Ectodermal cell (in vitro differentiated cells): ENCODE data around the gene ALDH1L1.

Source experiments
- H3K27ac ChIP-seq: 2 replicates; pipeline ENCODE4 v1.7.0; 2013; ENCODE audit warnings: mild to moderate bottlenecking, low read depth, low read length; ENCODE audit not compliant: insufficient read depth, poor library complexity, severe bottlenecking
- H3K27me3 ChIP-seq: 2 replicates; pipeline ENCODE4 v1.7.0; 2013; ENCODE audit warnings: mild to moderate bottlenecking, low read length; ENCODE audit not compliant: insufficient read depth, control insufficient read depth, poor library complexity, severe bottlenecking
- H3K36me3 ChIP-seq: one replicate; pipeline ENCODE4 v1.7.0; 2013; ENCODE audit warnings: low read length; ENCODE audit not compliant: control insufficient read depth, insufficient read depth
- H3K4me1 ChIP-seq: one replicate; pipeline ENCODE4 v1.7.0; 2013; ENCODE audit warnings: low read length; ENCODE audit not compliant: control insufficient read depth, insufficient read depth
- H3K4me3 ChIP-seq: 2 replicates; pipeline ENCODE4 v1.7.0; 2013; ENCODE audit warnings: low read depth, low read length, control low read depth; ENCODE audit not compliant: insufficient read depth
- H3K9me3 ChIP-seq: 2 replicates; pipeline ENCODE4 v1.7.0; 2013; ENCODE audit warnings: mild to moderate bottlenecking, low read length, moderate library complexity; ENCODE audit not compliant: control insufficient read depth
- WGBS, 2 experiments: methylation state at CpG; one replicate each; pipeline ENCODE4 v1.1.7; 2013; ENCODE audit warnings: missing lambda C conversion rate in 2 of 2; 5-methylcytosine and 5-hydroxymethylcytosine counted together

ALDH1L1 gene

GRCh38 chr3:126167566-126167965, 12.8 kb downstream of the ALDH1L1 start:
- H3K4me3 ChIP-seq: no peak overlapping the region
- 94 to 97% methylated on average over 4 of the region's 4 CpGs for WGBS, 2 experiments

DNA sequence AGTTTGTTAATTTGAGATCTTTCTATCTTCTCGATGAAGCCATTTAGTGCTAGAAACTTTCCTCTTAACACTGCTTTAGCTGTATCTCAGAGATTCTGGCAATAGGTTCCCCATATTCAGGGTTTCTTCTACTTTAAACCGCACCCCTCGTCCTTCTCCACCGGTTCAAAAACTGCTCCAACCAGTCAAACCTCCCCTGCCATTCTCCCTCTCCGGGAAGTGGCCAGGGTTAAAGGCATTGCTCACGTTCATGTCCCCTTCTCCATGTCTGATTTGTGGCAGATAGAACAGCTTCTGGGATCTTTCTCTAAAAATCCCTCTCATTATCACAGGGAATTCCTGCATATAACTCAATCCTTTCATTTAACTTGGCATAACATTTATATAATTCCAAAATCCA, 14.4 kb downstream of the ALDH1L1 start:
- WGBS, 2 experiments: 88 to 90% methylated on average over 6 of the region's 6 CpGs
- Histone ChIP-seq H3K27me3 (no peaks in the 10 kb centered on the region), H3K27ac (no peak overlapping the region), H3K4me1 (no peaks in the 10 kb centered on the region), H3K36me3 (no peaks in the 10 kb centered on the region), H3K9me3 (no peaks in the 10 kb centered on the region), H3K4me3 (no peak overlapping the region)

More at GRCh38 chr3:126167566-126167965, 12.8 kb downstream of the ALDH1L1 start:
- Histone ChIP-seq H3K27ac (no peak overlapping the region), H3K27me3 (no peaks in the 10 kb centered on the region), H3K9me3 (no peaks in the 10 kb centered on the region), H3K36me3 (no peaks in the 10 kb centered on the region), H3K4me1 (no peaks in the 10 kb centered on the region)

DNA sequence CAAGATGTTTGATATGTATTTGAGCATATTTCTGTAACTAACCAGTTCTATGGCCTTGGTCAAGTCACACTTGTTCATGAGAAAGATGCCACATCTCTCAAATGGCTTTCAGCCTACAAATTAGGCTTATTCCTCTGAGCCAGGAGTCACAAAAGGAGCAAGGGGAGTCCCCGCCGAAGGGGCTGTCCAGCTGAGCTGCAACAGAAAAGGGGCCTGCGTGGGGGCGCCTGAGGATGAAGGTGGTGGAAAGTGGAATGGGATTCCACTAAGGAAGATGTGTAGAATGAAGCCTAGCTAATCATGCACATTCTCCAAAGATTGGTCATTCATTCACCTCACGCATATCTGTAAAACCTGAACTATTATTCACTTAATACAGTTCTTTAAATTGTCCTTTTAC, 19.1 kb downstream of the ALDH1L1 start:
- no peaks in the 10 kb centered on the region for H3K36me3 ChIP-seq
- H3K4me3 ChIP-seq: no peak overlapping the region
- H3K9me3 ChIP-seq: no peaks in the 10 kb centered on the region
- H3K4me1 ChIP-seq: peaks cover 7% of the 10 kb centered on the region
- no peaks in the 10 kb centered on the region for H3K27me3 ChIP-seq
- 85 to 90% methylated on average over 5 of the region's 5 CpGs for WGBS, 2 experiments
- H3K27ac ChIP-seq: no peak overlapping the region

DNA sequence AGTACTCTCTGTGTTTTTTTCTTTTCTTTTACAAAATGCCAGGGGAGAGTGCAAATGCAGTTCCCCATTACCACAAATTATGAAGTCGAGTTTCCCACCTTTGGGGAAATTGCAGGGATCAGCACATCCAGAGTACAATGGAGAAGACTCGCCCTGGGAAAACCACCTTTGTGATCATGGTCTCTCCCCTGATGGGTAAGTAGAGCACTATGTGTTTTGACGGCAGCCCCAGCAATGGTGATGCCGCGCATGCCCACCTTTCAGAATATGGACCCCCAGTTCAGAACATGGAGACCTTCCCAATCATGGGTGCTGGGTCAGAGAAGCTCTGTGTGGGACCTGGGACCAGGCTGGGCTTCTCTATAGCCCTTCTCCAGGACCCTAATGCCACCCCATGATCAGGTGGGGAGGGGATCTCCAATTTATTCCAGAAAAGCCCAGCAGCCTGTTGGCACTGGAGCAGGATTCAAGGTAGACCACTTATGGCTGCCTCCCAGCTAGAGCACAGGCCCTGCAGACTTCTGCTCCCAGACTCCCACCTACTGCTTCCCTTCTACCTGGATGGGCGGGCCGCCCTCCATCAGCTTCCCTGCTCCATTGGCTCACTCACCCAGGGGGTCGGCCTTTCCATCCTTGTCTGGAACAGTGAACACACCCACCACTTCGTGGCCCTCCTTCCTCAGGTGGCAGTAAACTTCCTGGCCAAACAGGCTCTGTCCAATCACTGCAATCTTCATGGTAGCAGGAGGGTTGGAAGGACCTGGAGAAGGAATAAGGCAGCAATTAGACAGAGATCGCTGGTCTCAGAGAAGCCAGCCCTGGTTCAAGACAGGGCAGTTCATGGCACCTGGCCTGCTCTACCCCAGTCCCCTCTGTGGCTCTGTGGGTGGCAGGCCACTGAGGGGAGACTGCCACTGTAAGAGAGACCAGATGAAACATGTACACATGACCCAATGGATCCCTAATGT, 19.9 kb downstream of the ALDH1L1 start:
- no peak overlapping the region for H3K4me3 ChIP-seq
- H3K27ac ChIP-seq: no peak overlapping the region
- H3K36me3 ChIP-seq: no peaks in the 10 kb centered on the region
- H3K27me3 ChIP-seq: no peaks in the 10 kb centered on the region
- 91 to 95% methylated on average over 10 of the region's 10 CpGs for WGBS, 2 experiments
- H3K9me3 ChIP-seq: no peaks in the 10 kb centered on the region
- peaks cover 7% of the 10 kb centered on the region for H3K4me1 ChIP-seq

GRCh38 chr3:126159476-126159875, 20.9 kb downstream of the ALDH1L1 start:
- no peaks in the 10 kb centered on the region for H3K9me3 ChIP-seq
- no peaks in the 10 kb centered on the region for H3K27me3 ChIP-seq
- H3K4me3 ChIP-seq: no peak overlapping the region
- no peaks in the 10 kb centered on the region for H3K36me3 ChIP-seq
- WGBS, 2 experiments: 100% methylated on average over 1 of the region's 1 CpG
- H3K4me1 ChIP-seq: peaks cover 7% of the 10 kb centered on the region
- H3K27ac ChIP-seq: no peak overlapping the region

DNA sequence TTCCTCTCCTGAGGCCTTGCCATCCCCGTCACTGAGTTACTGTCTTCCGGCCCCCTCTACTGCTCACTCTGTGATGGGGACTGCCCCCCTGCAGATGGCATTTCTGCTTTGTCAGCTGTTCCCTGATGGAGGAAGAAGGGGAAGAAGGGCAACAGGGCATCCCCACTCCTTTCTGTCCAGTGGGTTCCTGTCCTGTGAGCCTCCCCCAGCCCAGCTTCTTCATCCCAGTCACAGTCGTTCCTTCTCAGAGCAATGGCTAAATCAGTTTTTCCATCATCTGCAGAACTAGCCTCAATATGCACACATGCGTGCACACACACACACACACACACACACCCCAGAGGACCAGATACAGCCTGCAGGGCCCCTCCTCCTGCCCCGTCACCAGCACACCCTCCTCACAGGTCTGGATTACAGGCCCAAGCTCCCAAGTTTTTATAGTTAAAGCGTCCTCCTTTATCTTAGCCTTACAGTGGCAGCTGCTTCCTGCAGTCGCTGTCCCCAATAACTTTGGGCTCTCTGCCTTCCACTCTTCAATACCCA, 21.4 kb downstream of the ALDH1L1 start:
- H3K36me3 ChIP-seq: no peaks in the 10 kb centered on the region
- H3K9me3 ChIP-seq: no peaks in the 10 kb centered on the region
- H3K4me3 ChIP-seq: no peak overlapping the region
- H3K27me3 ChIP-seq: no peaks in the 10 kb centered on the region
- peaks cover 7% of the 10 kb centered on the region for H3K4me1 ChIP-seq
- WGBS, 2 experiments: 73 to 84% methylated on average over 7 of the region's 7 CpGs
- H3K27ac ChIP-seq: no peak overlapping the region

GRCh38 chr3:126158016-126158911, 22.1 kb downstream of the ALDH1L1 start:
- peaks cover 7% of the 10 kb centered on the region for H3K4me1 ChIP-seq
- H3K9me3 ChIP-seq: no peaks in the 10 kb centered on the region
- no peaks in the 10 kb centered on the region for H3K27me3 ChIP-seq
- no peak overlapping the region for H3K4me3 ChIP-seq
- no peaks in the 10 kb centered on the region for H3K36me3 ChIP-seq
- no peak overlapping the region for H3K27ac ChIP-seq
- 90 to 92% methylated on average over 18 of the region's 18 CpGs for WGBS, 2 experiments

DNA sequence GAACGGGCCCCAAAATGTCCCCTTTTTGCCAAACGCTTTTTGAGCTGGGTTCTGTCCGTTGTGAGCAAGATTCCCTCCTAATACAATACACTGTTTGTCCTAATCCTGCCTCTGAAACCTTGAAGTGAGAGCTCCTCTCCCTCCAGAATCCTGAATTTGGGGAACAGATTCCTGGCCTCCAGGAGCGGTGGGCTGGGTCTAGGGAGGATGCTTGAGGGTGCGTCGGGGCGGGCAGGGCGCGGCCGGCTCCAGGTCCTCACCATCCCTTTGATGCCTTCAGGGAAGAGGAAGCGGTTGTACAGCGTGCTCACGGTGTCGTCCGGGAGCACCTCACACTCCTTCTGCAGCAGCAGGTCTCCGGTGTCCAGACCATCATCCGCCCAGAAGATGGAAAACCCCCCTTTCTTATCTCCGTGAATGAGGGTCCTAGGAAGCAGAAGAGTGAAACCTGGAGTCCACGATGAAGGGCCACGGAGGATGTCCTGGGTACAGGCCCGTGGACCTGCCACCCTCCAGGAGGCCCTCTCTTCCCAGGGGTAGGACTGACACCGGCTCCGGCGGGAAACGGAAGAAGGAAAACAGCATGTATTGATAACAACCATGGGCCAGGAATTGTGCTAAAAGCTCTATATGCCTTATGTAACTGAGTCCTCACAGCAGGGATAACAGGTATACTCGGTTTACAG, 23.2 kb downstream of the ALDH1L1 start:
- Histone ChIP-seq H3K4me1 (peaks cover 7% of the 10 kb centered on the region), H3K27ac (no peak overlapping the region), H3K4me3 (no peak overlapping the region), H3K27me3 (no peaks in the 10 kb centered on the region), H3K36me3 (no peaks in the 10 kb centered on the region), H3K9me3 (no peaks in the 10 kb centered on the region)
- 95 to 98% methylated on average over 26 of the region's 26 CpGs for WGBS, 2 experiments

GRCh38 chr3:126156468-126156867, 23.9 kb downstream of the ALDH1L1 start:
- no peak overlapping the region for H3K4me3 ChIP-seq
- H3K36me3 ChIP-seq: no peaks in the 10 kb centered on the region
- WGBS, 2 experiments: 81 to 82% methylated on average over 8 of the region's 8 CpGs
- H3K4me1 ChIP-seq: peaks cover 7% of the 10 kb centered on the region
- H3K9me3 ChIP-seq: no peaks in the 10 kb centered on the region
- H3K27ac ChIP-seq: no peak overlapping the region
- H3K27me3 ChIP-seq: no peaks in the 10 kb centered on the region
